A673 (cell line): ENCODE data around the gene SYS1.

Source experiments
- CTCF ChIP-seq: fragments of 300-800, 200-600 bp; sonication (generic); conservative IDR thresholded peaks from 2 replicates; pipeline ENCODE4 v1.5.1; 2017; ENCODE audit warnings: low read depth, mild to moderate bottlenecking, antibody characterized with exemption, low read length, moderate library complexity, mixed read lengths
- EZH2 ChIP-seq: fragments of 200-600 bp; sonication (generic); IDR thresholded peaks from 2 replicates; pipeline ENCODE4 v1.6.1; 2017; ENCODE audit warnings: borderline replicate concordance, low read depth, mild to moderate bottlenecking, mixed read lengths, antibody characterized with exemption, low read length; ENCODE audit not compliant: poor library complexity, severe bottlenecking

- TF ChIP-seq CTCF (no peak), EZH2 (no peak)
Observed at GRCh38 chr20:45341939-45342854, 20.8 kb upstream of the SYS1 start.
